GM10248 (cell line): ENCODE data around the gene ADK.

Experiments used
- CTCF ChIA-PET: fragments of 300-600 bp; sonication (Branson Sonifier 250); formaldehyde crosslinking; extraction: SDS; loops from one replicate; lab custom pipeline; 2021; ENCODE audit warnings: antibody characterized with exemption; lab: Yijun Ruan, JAX
- POLR2A ChIA-PET: fragments of 350-650 bp; sonication (Branson Sonifier 250); formaldehyde crosslinking; extraction: SDS; loops from one replicate; lab custom pipeline; 2020; ENCODE audit warnings: antibody characterized with exemption; lab: Yijun Ruan, JAX
- DNase-seq: peaks from one replicate; pipeline ENCODE4 v3.0.0; 2012; ENCODE audit errors: extremely low spot score
- CTCF ChIP-seq: IDR thresholded peaks from 2 replicates; pipeline ENCODE4 v1.5.1; 2012; ENCODE audit warnings: mild to moderate bottlenecking, low read depth; ENCODE audit errors: extremely low read depth, missing control alignments, control extremely low read depth

Gene ADK

GRCh38 chr10:74176380-74177139 is 25.5 kb downstream of the ADK start:
- DNase-seq = peak; percentile 85
- no peak for TF ChIP-seq CTCF
- ChIA-PET CTCF (interaction anchor here (1.7 kb wide), 1 partner anchor 10 kb away, joined by 5 read pairs; no protein-coding TSS in a partner anchor), POLR2A (interaction anchor here (0.6 to 0.9 kb wide), 3 partner anchors 10 to 1038 kb away, joined by 3 to 5 read pairs (median 4); no protein-coding TSS in a partner anchor)

- no peak for TF ChIP-seq CTCF
- peak; percentile 31 for DNase-seq
- CTCF ChIA-PET = interaction anchor here (1.5 to 1.9 kb wide), 5 partner anchors 9 to 67 kb away, joined by 3 to 8 read pairs (median 5); no protein-coding TSS in a partner anchor
- POLR2A ChIA-PET = interaction anchor here (1.1 to 1.3 kb wide), 2 partner anchors 10 to 12 kb away, joined by 4 to 5 read pairs; no protein-coding TSS in a partner anchor
Measured at GRCh38 chr10:74177140-74177677, 26.2 kb downstream of the ADK start.

- CTCF ChIA-PET = interaction anchor here (1.4 to 1.9 kb wide), 5 partner anchors 10 to 66 kb away, joined by 3 to 8 read pairs (median 5); no protein-coding TSS in a partner anchor
- TF ChIP-seq CTCF = no peak
- POLR2A ChIA-PET = interaction anchor here (0.6 to 1.3 kb wide), 3 partner anchors 11 to 278 kb away, joined by 4 to 5 read pairs (median 4); no protein-coding TSS in a partner anchor
- DNase-seq = no peak
Measured at GRCh38 chr10:74178042-74178791, 27.2 kb downstream of the ADK start.

- no peak for DNase-seq
- POLR2A ChIA-PET = no interaction called here
- TF ChIP-seq CTCF = no peak
- CTCF ChIA-PET = interaction anchor here (1.6 to 1.9 kb wide), 2 partner anchors 11 to 13 kb away, joined by 5 to 8 read pairs; no protein-coding TSS in a partner anchor
Measured at GRCh38 chr10:74179111-74179710, 28.2 kb downstream of the ADK start.

- ChIA-PET CTCF (no interaction called here), POLR2A (no interaction called here)
- DNase-seq = no peak
- no peak for TF ChIP-seq CTCF
Measured at GRCh38 chr10:74186678-74187077, 35.7 kb downstream of the ADK start.
